ENCODE measurements around the gene GAREM1.
"Not testable (repeated sequence)": the region's sequence is repeated elsewhere in the genome, so short reads cannot be mapped to it uniquely, and the experiment has no call there.

The GAREM1 gene

DNA sequence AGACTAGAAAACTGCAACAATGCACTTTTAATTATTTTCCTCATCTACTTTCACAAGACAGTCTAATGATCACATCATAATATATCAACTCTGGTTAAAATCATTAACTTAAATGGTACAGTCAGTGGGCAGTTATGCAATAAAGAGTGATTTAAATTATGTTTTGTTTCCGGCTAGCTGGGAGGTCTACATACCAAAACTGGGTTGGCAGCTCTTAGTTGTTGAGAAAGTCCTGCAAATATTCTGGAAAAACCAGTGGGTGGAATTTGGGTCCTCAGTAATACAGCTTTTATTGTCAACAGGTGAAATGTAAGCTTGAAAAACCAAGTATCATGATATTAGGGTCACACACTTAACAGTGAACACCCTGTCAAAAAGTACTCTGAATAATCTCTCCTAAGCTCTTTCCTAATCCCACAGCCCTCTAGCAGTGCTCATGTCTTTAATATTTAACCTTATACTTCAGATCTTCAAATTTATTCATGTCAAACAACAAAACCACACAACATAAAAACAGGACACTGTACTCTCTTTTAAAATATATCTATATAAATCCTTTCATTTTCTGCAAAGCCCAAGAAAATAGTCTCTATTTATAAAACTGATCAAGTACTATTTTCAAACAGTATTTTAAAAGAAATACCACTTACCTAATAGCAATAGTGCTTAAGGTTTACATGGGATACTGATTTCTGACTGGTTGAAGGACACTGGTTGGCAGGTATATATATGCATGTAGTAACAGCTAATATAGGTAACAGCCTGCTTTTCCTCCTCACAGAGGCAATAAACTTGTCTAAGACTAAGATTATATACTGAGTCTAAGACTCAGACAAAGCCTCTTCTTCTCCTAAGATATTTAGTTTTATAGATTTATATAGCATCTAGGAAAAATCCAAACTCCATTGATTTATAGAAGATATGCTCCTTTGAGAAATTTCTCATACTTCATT is 103.8 kb downstream of the GAREM1 start:
- DNase-seq, result no peak

DNA sequence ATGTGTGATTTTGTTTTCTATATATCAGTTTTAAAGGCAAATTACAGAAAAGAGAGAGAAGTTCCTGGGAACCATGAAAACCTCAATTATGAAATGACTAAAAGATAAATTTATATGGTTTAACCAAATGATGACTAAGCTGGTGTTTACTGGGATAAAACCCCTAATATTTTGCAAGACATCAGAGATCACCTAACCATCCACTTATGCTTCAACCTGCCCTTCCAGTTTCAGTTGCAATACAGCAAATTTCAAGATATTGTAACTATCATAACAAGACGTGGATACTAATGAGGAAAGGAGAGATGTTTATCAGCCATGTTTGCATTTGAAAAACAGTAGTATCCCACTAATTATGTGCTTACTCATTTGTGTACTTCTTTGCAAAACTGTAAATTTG is 108.2 kb downstream of the GAREM1 start:
- DNase-seq, result no peak

DNA sequence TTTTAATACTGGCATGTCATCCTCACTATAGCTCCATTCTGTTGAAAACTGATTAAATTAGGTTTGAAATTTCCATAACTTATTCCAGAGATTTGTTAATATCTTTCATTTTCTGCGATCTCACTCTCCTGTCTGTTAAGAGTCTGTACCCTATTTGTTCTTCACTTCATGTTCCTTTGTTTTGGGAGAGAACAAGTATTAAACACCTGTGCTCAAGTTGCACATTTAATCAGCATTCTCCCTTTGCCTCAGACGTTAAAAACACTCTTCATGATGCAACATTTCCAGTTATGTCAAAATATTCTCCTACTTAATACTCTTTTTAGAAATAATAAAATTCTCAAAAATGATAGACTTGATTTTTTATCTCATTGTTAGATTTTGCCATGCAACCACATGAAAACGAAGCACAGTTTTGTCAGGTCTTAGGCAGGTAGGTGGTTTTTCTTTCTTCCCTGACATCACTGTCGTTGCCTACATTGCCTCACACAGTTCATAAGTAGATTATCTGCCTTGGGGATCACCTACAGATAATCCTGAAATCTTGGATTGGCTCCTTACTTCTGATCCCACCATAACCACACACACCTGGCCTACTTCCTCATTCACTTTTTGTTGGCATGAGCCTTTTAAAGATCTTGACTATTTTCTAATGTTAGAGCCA is 109.9 kb downstream of the GAREM1 start:
- DNase-seq, result no peak

DNA sequence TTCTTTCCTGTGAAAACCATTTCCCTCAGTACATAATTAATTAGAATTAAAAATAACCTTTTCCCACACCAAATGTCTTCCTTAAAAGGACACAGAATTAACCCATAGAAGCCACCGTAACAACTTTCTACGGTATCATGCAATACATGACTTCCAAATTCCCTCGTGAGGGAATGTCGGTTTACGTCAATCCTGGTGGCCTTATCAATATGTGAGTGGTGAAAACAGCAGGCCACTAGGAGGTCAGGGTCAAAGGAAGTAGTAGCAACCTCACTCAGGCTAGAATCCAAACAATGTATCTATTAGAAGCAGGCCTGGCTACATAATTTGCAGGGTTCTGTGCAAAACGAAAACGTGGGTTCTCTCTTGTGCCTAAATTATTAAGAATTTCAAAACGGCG is 112.2 kb downstream of the GAREM1 start:
- no peak for DNase-seq

DNA sequence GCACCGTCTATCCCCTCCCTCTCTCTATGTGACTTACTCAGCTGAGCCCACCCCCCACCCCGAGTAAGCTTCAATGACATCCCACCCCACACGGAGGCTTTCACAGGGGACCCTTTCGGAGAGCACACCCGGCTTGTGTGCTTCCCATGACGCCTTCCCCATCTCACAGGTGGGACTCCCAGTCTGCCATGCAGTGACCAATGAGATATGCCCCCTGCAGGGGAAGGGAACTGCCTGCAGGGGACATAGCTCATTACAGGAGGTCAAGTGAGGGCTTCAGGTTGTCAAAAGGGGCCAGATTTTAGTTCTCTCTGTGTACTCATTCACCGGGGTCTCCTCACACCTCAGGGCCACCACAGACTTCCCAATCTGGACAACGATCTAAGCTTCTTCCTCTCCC is 112.6 kb downstream of the GAREM1 start:
- no peak for DNase-seq

DNA sequence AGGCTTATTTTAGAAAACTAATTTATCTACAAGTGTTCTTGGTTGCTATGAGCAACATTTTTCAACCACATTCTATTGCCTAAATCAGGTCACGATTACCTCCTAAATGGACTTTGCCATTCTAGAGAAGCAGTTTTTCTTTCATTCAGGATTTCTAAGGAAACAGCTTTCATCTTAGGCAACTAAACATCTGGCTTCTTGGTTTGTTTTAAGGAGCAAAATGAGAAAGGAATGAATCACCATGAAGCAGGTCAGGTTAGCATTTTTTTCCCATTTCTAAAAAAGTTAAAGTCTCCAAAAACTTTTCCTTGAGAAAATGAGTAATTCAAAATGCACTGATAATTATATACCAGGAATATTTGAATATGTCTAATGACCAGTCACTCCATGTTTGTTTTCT is 114.8 kb downstream of the GAREM1 start:
- no peak for DNase-seq

DNA sequence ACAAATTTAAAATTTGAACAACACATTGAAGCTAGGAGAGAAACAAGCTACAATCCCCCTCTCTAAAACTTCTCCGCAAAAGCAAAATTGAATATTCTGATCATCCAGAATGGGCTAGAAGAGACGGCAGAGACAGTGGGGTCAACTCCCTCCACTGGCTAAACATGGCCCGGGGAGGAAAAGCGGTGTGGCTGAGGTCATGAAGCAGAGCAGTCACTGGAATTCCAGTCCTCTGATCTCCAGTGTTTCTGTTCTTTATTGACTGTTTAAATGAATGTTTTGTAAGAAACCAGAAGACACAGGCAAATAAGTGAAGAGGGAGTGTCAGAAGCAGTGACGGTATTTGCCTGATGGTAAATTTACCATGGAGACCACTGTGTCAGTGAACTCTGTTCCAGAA is 116.2 kb downstream of the GAREM1 start:
- no peak for DNase-seq

DNA sequence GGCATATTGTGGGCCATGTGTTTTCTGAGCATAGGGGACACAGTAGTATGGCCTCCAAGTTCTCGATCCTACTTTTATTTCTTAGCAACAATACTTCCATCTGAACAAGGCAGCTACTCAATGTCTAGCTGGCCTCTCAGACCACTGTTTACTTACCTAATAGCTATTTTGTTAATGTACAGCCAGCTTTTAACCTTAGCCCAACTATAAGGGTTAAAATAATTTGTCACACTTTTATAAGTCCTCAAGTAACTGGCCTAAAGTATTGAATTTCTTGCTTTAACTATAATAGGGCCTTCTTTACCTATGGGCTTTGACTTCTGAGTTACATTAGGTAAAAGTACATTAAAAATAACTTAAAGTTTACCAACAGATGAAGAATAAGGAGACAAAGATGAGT is 117.4 kb downstream of the GAREM1 start:
- no peak for DNase-seq

DNA sequence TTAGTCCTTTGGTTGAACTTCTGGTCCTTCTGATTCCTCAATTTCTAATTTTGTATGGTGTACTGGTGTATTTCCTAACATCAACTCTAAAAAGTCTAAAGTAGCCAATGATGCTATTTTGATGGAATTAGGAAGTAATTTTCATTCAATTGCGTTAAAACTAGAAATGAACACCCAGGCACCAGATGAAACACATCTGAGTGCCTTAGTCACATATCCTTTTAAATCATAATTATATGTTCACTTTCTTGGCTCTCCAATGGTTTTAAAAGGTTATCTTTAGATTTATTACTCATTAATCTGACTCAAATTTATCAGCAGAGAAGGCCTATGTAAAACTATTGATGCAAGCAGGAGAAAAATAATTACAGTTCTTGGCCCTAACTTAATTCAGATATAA is 119.7 kb downstream of the GAREM1 start:
- no peak for DNase-seq

DNA sequence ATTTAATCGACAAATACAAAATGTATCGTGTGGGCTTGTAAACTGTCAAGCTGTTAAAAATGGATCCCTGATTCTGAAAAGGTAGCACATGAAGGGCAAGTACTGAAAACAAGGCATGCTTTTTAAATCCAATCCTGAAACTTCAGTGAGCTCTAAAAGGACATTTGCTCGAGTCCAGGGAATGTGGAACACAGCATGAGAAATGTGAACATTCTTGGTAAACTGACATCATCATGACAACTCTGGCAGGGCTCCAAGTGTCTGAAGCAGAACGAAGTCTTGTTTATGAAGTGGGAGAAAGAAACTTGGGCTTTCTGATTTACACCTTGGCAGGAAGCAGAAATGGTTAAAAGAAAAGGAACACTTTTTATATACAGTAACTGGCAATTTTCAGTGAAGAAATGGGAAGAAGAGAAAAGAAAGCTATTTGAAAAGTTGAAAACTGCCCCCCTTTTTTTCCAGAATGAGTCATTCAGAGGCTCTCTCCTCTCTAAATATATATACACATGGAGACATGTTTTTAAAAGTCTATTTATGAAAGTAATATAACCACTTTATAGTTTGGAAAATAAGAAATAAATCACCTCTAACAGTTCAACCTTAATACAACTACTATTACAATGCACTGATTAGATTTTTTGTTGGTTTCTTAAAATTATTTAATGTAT is 120.8 kb downstream of the GAREM1 start:
- DNase-seq, result no peak

DNA sequence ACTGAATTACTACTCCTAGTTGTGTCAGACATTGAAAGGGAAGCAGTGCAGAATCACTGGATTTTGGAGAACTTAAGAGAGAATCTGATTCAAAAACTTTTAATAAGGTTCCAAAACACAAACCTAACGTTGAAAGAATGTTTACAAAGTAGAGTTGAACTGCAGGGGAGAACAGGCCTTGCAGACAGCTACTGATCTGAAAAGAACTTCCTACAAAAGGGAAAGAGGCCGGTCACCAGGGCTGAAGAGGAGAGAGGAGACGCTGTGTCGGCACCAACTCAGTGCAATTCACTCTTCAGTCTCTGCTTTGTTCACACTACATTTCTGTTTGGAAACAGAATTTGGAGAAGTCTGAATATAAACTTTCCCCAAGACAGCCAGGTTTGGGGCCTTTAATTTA is 124.0 kb downstream of the GAREM1 start:
- no peak for DNase-seq

DNA sequence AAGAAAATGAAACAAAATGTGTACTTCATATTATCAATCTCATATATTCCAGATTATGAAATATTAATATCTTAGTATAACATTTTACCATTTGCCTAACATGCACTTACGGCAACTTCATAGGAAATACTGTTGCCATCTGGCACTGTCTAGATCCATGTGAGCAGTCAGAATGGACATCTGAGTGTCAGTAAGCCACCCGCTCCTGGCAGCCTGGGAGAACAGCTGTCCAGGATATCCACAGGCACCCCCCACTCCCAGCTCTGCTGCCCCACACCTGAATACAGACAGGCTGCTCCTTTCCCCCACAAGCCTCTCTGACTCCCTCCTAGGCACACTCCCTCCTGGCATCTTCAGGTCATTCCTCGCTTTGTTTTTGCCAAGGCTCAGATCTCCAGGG is 127.0 kb downstream of the GAREM1 start:
- no peak for DNase-seq

DNA sequence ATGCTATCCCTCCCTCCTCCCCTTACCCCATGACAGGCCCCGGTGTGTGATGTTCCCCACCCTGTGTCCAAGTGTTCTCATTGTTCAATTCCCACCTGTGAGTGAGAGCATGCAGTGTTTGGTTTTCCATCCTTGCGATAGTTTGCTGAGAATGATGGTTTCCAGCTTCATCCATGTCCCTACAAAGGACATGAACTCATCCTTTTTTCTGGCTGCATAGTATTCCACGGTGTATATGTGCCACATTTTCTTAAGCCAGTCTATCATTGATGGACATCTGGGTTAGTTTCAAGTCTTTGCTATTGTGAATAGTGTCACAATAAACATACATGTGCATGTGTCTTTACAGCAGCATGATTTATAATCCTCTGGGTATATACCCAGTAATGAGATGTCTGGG is 129.6 kb downstream of the GAREM1 start:
- not testable (repeated sequence) for DNase-seq

DNA sequence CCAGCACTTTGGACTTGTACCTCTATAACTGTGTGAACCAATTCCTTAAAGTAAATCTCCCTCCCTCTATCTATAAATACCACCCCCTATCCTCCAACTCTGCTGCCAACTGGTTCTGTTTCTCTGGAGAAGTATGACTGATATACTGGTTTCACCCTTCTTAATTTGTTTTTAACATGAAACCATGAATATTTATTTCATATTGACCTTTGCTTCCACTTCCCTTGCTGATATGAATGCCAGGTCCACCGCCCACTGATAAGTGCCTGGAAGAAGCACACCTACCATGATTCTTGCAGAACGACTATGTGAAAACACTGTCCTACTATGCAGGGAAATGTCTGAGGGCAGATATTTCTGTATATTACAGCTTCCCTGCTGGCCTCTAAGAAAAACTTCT is 131.6 kb downstream of the GAREM1 start:
- no peak for DNase-seq

DNA sequence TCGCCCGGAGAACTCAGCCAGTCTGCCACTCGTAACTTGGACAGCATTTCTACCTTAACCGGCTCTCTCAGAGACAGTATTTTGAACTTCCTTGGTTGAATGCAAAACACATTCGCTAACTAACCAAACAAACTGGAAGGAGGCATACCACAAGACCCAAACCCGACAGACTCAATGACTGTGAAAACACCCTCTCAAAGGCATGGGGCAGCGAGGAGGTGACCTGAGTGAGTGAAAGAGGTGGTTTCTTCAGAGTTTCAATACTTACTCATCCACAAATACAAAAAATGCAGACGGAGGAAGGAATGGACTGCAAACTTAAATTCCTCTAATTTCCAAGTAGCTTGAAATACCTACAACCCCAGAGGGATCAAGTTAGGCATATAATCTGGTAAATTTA is 132.9 kb downstream of the GAREM1 start:
- no peak for DNase-seq

DNA sequence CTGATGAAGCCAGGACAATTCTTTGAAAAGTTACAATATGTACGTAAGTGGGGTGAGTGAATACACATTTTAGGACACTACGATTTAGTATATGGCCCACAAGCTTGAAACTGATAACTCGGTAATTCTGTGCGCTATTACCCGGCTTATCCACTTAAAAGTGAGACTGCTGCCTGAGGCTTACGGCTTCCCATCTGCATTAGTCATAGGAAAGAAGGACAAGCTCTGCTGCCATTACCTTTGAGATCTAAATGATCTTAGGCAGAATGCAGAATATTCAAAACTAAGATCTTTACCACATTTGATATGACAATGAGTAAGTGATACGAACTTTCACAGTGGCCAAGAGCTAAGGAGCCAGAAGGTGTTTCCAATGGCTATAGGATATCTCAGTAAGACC is 133.3 kb downstream of the GAREM1 start:
- no peak for DNase-seq

DNA sequence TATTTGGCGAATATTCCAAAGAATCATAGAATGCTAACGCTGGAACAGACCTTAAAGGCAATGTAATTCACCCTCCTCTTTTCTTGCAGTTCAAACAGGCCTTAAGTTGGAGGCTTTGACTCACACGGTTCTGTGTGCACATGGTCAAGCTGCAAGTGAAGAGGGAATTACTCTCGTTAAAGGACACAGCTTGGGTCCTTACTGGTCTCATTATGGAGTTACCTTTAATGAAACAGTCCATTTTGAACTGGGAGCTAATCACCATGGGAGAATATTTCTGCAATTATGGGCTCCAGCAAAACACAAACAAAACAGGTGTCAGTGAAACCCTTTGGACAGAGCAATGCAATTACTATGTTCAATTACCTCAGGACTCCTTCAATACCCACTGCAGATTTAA is 135.5 kb downstream of the GAREM1 start:
- DNase-seq, result no peak

DNA sequence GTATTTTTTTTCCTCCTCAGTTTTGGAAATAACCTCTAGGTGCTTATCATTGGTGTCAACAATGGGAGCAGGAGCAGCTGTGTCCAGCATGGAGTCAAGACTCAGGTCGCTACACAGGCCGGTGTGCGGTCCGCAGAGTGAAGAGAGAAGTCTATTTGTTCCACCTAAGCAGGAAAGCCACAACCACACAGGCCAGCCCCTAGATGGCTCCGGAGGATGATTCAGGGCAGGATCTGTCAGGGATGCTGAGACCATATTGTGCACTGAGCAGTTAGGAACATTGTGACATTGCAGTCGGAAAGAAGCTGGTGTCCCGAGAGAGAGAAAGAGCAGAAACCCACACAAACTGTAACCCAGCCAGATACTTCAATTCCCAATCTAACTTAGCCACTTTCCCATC is 136.9 kb downstream of the GAREM1 start:
- DNase-seq, result no peak

DNA sequence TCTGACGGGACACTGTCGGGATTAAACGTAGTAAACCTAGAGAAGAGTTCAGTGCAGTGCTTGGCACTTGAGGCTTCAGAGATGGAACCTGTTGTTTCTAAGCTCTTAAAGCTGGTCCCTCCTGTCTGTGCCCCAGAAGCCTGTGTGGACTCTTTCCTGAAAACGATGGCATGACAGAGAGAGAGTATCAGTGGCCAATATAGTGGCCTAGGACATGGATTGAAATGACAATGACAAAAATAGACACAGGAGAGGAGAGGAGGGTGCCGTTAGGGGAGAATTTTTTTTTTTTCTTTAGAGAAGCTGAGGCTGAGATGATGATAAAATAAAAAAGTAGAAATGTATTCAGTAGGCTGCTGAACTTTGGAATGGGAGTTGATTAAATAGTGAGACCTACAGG is 138.0 kb downstream of the GAREM1 start:
- no peak for DNase-seq

DNA sequence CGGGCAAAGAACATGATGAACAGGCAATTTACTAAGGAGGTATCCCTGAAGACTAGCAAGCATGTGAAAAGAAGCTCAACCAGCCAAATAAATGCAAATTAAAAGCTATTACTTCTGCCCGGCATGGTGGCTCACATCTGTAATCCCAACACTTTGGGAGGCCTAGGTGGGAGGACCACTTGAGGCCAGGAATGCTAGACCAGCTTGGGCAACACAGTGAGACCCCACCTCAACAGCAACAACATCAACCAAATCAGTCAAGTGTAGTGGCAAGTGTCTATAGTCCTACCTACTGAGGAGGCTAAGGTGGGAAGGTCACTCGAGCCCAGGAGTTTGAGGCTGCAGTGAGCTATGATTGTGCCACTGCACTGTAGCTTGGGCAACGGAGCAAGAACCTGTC is 141.7 kb downstream of the GAREM1 start:
- no peak for DNase-seq

DNA sequence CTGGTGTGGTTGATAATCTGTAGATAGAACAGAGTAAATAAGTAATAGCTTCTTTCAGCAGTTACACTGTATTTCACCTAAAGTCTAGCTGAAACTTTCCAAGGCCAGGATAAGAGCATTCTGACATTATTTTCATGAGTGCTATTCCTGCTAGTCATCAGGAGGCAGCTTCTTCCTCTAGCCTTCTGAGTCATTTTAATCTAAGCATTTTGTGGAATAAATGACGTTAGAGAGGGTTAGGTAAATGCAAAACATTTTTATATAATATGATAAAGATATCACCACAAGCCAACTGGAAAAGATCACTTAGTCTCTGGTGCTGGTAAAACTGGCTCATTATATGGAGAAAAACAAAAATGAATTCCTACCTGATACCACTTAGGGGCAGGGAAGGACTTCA is 142.3 kb downstream of the GAREM1 start:
- DNase-seq, result no peak

DNA sequence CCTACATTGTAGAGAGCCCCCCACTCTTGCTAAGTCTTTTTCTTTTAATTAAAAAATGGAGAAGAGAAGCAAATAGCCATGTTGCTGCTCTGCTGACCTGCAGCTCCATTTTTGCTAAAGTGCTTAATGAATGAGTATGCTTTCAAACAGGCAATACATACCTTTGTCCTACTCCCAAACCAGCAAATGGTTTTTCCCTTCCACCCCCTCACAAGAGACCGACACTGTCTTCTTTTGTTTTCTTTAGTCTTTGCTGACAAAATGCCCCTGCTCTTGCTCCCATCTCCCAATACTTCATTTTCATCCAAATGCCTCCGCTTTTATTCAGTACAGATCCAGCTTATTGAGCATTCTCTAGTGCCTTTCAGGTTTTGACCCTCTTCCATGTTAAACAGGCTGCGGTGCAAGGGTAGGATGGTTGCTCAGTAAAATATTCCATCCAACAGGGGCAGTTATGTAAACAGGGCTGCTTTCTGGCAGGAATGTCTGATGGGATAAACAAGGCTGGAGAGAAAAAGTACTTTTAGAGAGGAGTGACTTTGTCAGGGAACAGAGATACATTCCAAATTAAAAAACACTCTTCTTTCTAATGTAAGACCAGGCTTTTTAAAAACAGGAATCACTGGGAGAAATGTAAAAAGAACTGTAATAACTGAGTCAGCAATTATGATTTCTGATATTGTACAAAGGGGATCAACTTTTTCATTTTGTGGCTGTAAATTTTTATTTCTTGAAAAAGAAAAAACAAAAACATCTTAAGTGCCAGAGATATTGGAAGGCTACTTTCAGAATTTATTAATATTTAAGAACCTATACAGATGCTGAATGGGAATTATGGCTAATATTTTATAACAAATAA is 144.0 kb downstream of the GAREM1 start:
- no peak for DNase-seq

DNA sequence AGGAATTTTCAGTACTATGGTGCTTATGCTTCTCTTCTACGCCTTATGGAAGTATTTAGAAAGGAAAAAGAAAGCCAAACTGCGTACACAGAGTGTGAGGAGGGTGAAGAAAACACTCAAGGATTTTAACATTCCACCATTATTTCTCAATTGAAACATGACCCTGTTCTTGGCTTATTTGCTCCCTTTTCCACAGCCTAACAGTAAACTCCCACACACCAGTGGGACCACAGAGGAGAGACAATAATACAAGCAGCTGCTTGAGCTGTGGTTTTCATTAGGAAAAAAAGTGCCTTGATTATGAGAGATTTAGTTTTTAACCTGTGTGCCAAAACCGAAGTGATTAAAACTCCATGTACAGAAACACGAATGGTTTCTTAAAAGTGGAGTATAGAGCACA is 146.5 kb downstream of the GAREM1 start:
- DNase-seq, result no peak
